Fibroblast of the aortic adventitia (primary cell): ENCODE data around the gene ITCH. TPM values are rescaled to one million over a fixed set of nuclear protein-coding genes. Genes with fewer than 3 reads are reported as not detected.
"Not testable (repeated sequence)": the region's sequence is repeated elsewhere in the genome, so short reads cannot be mapped to it uniquely, and the experiment has no call there.

ENCODE experiments used
- DNase-seq: peaks from one replicate; pipeline ENCODE4 v3.0.0-alpha.2; 2010; ENCODE audit warnings: low read depth
- H3K4me3 ChIP-seq: 2 replicates; pipeline ENCODE4 v1.5.1; 2011; ENCODE audit warnings: low read depth, mild to moderate bottlenecking, control low read depth, low read length, moderate library complexity
- total RNA-seq: library from RNA; depleted of rRNA; stranded (reverse); fragments of >200 nt; gene quantifications from 2 replicates; pipeline ENCODE4 v1.2.3, GENCODE V29; 2012; ENCODE audit warnings: low replicate concordance
- TF ChIP-seq, protein P1 (sequence below): IDR thresholded peaks from 2 replicates; pipeline ENCODE4 v1.5.1; 2011; ENCODE audit warnings: mild to moderate bottlenecking, low read length, control low read depth, inconsistent platforms; ENCODE audit not compliant: insufficient read depth

ITCH gene
- total RNA-seq, 1 donor: 70.7 TPM

DNA sequence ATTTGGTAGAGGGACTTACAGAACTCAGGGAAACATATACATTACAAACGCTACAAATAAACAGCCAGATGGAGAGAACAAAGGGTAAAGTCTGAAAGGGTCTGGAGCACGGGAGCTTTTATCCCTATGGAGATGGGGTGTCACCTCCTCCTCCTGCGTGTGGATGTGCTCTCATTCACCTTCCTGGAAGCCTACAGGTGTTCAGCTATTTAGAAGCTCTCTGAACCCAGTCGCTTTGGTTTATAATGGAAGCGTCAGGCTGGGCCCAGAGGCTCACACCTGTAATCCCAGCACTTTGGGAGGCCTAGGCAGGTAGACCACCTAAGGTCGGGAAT is 17.7 kb upstream of the ITCH start:
- DNase-seq: no peak

DNA sequence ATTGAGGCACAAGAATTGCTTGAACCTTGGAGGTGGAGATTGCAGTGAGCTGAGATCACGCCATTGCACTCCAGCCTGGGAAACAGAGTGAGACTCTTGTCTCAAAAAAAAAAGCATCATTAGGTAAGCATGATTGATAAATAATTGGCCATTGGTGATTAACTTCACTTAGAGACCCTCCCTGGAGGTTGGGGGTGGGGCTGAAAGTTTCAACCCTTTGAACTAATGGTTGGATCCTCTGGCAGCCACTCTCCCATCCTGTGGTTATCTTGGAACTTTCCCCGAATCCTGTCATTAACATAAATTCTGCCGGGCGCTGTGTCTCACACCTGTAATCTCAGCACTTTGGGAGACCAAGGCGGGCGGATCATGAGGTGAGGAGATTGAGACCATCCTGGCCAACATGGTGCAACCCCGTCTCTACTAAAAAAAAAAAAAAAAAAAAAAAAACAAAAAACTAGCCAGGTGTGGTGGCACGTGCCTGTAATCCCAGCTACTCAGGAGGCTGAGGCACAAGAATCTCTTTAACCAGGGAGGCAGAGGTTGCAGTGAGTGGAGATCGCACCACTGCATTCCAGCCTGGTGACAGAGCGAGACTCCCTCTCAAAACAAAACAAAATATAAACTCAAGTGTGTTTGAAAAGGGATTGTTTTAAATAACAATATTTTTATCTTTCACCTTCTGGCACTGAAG is 17.1 kb upstream of the ITCH start:
- H3K4me3 ChIP-seq, DNase-seq: not testable (repeated sequence)

More for the DNA sequence above, 17.7 kb upstream of the ITCH start:
- TF ChIP-seq, protein P1, sequence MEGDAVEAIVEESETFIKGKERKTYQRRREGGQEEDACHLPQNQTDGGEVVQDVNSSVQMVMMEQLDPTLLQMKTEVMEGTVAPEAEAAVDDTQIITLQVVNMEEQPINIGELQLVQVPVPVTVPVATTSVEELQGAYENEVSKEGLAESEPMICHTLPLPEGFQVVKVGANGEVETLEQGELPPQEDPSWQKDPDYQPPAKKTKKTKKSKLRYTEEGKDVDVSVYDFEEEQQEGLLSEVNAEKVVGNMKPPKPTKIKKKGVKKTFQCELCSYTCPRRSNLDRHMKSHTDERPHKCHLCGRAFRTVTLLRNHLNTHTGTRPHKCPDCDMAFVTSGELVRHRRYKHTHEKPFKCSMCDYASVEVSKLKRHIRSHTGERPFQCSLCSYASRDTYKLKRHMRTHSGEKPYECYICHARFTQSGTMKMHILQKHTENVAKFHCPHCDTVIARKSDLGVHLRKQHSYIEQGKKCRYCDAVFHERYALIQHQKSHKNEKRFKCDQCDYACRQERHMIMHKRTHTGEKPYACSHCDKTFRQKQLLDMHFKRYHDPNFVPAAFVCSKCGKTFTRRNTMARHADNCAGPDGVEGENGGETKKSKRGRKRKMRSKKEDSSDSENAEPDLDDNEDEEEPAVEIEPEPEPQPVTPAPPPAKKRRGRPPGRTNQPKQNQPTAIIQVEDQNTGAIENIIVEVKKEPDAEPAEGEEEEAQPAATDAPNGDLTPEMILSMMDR: no peak
- no peak overlapping the region for H3K4me3 ChIP-seq

DNA sequence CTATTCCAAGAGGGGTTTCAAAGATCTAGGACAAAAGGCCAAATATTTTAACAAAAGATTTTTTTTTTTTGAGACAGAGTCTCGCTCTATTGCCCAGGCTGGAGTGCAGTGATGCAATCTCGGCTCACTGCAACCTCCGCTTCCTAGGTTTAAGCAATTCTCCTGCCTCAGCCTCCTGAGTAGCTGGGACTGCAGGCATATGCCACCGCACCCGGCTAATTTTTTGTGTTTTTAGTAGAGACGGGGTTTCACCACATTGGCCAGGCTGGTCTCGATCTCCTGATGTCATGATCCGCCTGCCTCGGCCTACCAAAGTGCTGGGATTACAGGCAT is 16.6 kb upstream of the ITCH start:
- not testable (repeated sequence) for H3K4me3 ChIP-seq, DNase-seq

DNA sequence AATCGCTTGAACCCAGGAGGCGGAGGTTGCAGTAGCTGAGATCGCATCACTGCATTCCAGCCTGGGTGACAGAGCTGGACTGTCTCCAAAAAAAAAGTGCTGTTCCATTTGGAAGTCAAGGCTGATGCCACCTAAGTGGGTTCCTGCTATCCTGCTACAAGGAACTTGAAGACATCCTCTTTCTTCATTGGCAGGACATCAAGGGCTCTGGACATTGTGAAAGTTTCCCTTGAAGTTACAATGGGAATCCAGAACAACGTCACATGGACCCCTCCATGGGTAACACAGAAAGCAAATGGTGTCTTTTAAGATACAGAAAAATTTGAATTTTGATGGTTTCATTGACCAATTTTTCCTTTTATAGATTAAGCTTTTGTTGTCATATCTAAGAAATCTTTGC is 15.5 kb upstream of the ITCH start:
- TF ChIP-seq, protein P1: no peak
- H3K4me3 ChIP-seq: no peak overlapping the region
- no peak for DNase-seq

DNA sequence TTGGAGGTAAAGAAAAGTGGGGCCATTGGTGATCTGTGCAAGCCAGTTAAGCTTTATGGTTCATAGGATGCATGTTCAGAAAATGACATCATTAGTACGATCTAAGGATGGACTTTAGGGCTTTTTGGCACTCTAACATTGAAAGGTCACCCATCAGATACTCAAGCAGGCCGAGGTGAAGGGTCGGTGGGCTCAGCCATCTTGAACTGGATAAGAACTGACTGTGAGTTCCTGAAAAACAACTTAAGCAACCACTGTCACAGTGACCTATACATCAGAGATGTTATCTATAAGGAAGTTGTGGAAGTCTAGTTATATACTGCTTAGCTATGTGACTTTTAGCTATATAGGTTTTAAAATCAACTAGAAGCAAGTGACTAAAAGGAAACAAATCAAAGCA is 13.0 kb upstream of the ITCH start:
- TF ChIP-seq, protein P1: no peak
- DNase-seq: no peak
- H3K4me3 ChIP-seq: no peak overlapping the region

DNA sequence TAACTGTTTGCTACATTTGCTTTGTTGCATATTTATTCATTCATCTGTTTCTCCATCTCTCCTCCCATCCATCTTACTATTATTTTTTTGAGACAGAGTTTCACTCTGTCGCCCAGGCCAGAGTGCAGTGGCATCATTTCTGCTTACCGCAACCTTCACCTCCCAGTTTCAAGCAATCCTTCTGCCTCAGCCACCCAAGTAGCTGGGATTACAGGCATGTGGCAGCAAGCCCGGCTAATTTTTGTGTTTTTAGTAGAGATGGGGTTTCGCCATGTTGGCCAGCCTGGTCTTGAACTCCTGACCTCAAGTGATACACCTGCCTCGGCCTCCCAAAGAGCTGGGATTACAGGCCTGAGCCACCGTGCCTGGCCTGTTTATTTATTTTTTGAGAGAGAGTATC is 9.6 kb upstream of the ITCH start:
- DNase-seq, H3K4me3 ChIP-seq: not testable (repeated sequence)

DNA sequence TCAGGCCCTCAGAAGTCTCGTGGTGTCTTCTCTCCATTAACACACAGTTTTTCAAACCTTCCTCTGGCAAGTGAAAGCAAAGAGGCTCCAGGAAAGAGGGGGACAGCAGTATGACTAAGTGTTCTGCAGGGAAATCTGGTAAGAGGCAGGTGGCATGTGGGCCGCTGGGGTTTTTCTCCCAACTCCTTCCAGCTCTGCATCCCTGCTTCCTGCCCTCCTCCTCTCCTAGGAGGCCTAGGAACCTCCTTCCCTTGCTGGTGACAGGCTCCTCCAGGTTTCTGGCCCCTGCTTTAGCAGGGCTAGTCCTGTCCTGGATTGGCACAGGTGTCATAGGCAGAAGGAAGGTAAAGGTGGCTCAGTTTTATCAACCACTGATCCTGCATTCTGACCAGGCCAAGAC is 7.6 kb upstream of the ITCH start:
- no peak for DNase-seq
- H3K4me3 ChIP-seq: no peak overlapping the region
- TF ChIP-seq, protein P1: no peak

DNA sequence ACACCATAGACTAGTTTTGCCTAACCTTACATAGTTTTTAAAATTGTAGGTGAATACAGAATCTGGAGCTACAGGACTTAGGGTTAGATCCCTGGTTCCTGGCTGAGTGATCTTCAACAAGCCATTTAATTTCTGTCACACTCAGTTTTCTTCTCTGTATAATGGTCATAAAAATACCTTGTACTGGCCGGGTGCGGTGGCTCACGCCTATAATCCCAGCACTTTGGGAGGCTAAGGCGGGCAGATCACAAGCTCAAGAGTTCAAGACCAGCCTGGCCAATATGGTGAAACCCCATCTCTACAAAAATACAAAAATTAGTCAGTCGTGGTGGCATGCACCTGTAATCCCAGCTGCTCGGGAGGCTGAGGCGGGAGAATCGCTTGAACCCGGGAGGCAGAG is 3.3 kb upstream of the ITCH start:
- not testable (repeated sequence) for H3K4me3 ChIP-seq, DNase-seq

DNA sequence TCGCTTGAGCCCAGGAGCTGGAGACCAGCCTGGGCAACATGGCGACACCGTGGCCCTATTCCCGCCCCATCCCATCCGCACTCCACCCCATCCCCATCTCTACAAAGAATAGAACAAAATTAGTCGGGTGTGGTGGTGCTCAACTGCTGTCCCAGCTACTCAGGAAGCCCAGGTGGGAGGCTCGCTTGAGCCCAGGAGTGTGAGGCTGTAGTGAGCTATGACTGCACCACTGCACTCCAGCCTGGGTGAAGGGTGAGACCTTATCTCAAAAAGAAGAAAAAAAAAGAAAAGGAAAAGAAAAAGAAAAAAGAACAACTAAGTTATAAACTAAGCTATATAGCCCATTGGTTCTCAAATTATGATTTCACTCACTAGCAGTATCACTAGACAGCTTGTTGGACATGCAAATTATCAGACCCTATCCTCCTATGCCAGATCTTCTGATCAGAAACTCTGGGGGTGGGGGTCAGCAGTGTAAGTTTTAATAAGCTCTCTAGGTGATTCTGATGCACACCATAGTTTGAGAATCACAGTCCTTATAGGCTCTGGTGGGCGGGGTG is 491 bp upstream of the ITCH start:
- peak overlapping the region; percentile 85 for H3K4me3 ChIP-seq
- TF ChIP-seq, protein P1: no peak
- no peak for DNase-seq
